Choroid plexus epithelial cell (primary cell): Measurements from ENCODE around the gene ANXA1.

ENCODE experiments used
- DNase-seq: peaks from one replicate; pipeline ENCODE4 v3.0.0-alpha.2; 2010; ENCODE audit warnings: low read depth
- H3K4me3 ChIP-seq: 2 replicates; pipeline ENCODE4 v1.5.1; 2011; ENCODE audit warnings: low read depth, mild to moderate bottlenecking, control low read depth, low read length, moderate library complexity
- CTCF ChIP-seq: conservative IDR thresholded peaks from 2 replicates; pipeline ENCODE4 v1.5.1; 2011; ENCODE audit warnings: low read depth, mild to moderate bottlenecking, control low read depth, inconsistent platforms, low read length, moderate library complexity

Gene ANXA1

DNA sequence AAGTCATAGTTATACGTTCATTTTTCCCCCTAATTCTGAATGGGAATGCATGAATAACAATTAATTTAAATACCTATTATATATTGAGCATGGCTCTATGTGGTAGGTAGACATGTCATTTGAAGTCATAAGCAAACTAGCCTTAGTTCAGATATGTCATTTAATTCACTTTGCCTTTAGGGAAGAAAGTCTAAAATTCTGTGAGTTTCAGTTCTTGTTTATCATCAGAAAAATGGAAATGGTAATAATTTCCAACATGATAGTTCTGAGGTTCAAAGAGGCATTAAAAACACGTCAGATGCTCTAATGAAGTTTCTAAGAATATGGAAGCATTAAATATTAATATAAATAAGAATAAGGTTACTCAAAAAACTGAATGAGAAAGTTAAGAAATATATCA is 13.1 kb upstream of the ANXA1 start:
- no peak for TF ChIP-seq CTCF
- no peak for DNase-seq
- H3K4me3 ChIP-seq, result no peak overlapping the region

GRCh38 chr9:73141282-73141681 is 10.4 kb upstream of the ANXA1 start:
- DNase-seq, result no peak
- H3K4me3 ChIP-seq, result no peak overlapping the region
- no peak for TF ChIP-seq CTCF

- DNase-seq, result peak; percentile 90
- no peak for TF ChIP-seq CTCF
- no peak overlapping the region for H3K4me3 ChIP-seq
Measured at GRCh38 chr9:73143711-73144328, 7.8 kb upstream of the ANXA1 start.

GRCh38 chr9:73146111-73146815 is 5.4 kb upstream of the ANXA1 start:
- H3K4me3 ChIP-seq, result no peak overlapping the region
- no peak for DNase-seq
- no peak for TF ChIP-seq CTCF

GRCh38 chr9:73148447-73148937 is 3.2 kb upstream of the ANXA1 start:
- DNase-seq, result peak; percentile 51

GRCh38 chr9:73149371-73150067 is 2.1 kb upstream of the ANXA1 start:
- peak; percentile 91 for DNase-seq
- no peak overlapping the region for H3K4me3 ChIP-seq
- TF ChIP-seq CTCF, result no peak

More at GRCh38 chr9:73148447-73148937, 3.2 kb upstream of the ANXA1 start:
- no peak for TF ChIP-seq CTCF
- no peak overlapping the region for H3K4me3 ChIP-seq
